GM18520 (cell line): Measurements from ENCODE around the gene NRXN3.

ENCODE experiments used
- ATAC-seq: cut with Tn5 transposase; IDR thresholded peaks from one replicate; pipeline ENCODE4 v1.9.1; 2021; ENCODE audit not compliant: unreplicated experiment

The NRXN3 gene

DNA sequence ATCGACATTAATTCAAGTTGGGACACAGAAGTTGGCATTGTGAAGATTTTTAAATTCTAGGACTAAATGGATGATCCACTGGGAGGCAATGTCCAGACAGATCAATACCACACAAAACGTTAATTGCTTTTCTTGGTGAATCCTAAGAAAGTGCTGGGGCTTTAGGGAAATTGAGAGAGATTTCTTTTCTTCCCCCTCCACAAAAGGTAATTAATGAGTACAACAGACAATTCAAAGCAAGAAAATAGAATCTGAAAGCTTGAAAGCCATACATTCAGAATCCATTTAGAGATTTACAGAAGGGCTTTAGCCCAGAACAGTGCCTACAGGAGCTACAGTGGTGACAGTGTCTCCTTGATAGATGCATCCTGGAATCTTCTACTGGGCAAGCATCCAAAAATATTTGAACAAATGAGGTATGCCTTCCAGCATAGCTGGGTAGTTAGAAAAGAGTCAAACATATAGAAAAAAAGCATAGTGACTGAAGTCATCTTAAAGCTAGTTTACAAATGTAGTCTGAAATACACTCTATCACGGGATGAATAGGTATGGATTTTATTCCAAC is 1323.0 kb downstream of the NRXN3 start:
- ATAC-seq = no peak

DNA sequence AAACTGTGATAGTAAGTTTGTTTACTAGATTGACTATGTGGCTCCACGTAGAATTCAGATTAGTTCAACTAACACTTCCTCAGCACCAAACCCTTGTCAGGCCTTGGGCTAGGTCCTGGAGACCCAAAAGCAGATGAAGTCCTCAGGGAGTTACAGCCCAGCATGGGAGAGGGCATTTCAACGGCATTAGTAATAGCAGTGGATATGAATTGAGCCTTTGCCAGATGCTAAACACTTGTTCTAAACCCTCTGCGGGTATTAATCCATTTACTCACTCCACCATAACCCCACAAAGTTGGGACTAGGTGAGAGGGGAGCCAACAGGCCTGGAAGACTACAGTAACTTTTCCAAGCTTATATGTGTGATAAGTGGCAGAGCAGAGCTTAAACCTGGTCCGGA is 1326.5 kb downstream of the NRXN3 start:
- no peak for ATAC-seq

DNA sequence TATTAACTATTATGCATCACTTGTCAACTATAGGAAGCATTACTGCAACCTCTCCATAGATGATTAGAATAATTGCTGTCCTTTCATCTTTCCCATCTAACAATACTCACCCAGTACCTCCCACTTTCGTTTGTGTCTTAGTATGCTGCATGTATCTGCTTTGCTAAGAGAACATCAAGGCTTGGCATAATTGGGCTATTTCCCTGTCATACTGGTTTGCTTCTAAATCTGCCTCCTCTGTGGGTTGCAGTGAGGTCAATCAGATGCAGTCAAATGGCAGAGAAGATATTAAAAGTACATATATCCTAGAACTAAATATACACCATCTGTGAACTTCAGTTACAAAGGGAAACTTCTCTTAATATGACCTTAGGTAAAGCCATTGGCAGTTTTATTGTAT is 1330.3 kb downstream of the NRXN3 start:
- ATAC-seq = no peak

DNA sequence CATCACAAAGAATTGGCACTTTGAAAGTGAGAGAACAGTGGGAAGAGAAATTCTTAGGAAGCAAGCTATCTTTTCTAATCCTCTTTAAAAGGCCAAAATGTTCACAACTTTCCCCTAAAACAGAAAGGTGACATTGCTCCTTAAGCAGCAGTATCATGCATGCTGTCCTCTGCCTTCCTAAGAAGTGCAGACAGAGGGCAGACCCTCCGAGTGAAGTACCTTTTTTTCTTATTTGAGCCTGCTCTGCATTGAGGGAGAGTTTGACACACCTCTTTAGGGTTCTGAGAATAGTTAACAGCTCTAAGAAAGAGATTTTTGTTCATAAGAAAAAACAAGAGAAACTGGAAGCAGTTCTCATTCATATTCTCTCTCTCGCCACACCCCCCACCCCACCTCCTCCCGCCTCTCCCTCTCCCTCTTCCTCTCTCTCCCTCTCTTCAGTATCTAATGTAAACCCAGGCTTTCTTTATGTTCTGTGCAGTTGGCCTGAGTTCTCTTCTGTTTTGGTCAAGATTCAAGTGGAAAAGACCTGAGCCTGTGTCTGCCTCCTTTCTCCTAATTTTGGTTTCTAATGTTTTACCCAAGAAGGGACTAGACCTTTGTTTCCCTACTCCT is 1332.1 kb downstream of the NRXN3 start:
- ATAC-seq = no peak

DNA sequence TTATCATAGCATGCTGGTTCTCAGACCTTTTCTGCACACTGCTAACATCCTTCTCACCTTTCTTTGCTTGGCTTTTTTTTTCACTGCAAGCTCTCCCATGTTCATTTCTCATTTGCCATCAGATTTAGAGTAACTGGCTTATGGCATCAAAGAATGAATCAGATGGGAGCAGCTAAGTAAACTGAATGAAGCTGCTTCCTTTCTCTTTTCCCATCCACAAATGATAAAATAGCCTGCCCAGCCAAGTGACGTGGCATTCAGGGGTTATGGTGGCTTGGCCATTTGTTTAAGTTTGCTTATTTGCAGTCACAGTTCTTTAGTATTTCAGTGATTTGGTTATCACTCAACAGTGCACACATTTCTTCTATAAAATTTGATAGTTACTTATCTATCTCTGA is 1332.6 kb downstream of the NRXN3 start:
- ATAC-seq = no peak

DNA sequence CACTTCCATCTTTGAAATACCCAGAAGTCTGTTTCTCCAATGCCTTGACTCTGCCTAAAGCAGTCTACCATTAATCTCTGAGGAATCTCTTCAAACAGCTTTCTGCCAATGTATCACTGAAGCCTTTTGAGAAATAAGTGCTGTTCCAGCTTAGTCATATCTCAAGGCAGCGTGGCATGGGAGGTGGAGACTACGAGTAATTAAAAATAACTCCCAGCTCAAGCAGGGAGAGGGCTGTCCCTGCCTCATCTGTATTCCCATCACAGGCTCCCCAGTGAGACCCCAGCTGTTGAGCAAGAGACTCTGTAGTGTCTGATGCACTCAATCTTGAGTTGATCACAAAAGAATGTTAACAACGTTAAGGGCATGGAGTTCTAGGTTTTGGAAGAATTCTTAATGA is 1340.5 kb downstream of the NRXN3 start:
- no peak for ATAC-seq

DNA sequence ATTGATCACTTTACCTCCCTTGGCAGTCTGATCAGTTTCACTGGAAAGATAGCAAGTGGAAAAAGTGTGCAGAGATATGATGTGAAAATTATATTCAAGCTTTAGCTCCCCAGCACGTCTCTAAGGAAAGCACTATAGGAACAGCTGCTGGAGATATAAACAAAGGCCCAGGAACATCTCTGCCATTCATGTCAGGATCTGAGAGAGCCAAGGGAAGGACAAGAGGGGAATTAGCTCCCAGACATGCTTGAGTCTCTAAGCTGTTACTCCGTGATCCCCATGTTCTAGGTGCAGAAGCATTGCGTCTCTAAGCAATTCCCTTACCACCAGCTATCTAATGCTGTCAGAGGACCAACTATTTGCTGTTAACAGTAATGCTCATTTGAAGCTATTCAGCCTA is 1341.0 kb downstream of the NRXN3 start:
- no peak for ATAC-seq

DNA sequence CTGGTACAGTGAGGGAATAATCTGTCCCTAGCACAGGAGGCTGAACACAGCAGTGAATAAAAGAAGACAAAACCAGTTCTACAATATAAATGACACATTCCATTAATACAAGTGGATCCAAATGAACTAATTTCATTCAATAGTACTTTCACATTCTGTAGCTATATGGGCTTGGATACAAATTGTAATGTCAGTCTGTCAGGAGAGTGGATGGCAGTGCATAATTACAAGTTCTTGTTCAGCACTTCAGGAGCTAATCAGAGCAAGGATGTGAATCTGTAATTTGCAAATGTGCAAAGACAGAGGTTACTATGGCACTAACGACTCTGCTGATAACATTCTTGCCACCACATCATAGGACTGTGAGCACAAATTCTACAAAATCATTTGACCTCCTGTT is 1343.3 kb downstream of the NRXN3 start:
- no peak for ATAC-seq

DNA sequence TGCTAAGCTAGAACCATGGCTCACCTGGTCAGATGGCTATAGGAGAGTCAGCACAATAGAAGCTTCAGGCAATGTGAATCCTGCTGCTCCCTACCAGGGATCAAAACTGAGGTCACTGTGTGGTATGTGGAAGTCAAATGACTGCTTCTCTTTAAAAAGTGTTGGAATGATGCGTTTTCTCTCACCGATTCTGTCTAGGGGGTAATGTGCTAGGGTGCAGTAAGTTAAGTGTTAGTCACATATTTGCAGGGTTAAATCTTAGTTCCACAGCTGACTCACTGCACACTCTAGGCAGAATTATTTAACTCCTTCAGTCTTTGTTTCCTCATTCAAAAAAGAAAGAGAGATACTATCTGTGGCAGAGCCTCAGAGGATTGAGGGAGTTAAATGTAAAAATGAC is 1344.5 kb downstream of the NRXN3 start:
- no peak for ATAC-seq

DNA sequence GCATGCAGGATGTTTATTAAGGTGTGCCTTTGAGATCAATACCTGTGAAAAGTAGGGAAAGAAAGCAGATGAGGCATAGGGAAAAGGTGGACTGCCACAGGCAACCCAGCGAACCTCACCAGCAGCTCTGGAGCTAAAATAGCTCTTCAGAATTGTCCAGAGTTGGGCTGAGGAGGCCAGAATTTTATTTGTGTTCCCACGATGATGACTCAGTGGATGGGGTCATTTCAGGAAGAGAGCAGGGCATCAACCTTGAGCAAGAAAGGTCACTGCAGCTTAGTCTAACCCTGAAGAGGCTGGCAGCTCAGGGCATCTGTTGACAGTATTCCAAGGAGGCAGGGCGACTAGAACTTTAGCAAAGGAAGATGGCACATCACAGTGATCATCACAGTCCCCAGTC is 1345.0 kb downstream of the NRXN3 start:
- no peak for ATAC-seq

DNA sequence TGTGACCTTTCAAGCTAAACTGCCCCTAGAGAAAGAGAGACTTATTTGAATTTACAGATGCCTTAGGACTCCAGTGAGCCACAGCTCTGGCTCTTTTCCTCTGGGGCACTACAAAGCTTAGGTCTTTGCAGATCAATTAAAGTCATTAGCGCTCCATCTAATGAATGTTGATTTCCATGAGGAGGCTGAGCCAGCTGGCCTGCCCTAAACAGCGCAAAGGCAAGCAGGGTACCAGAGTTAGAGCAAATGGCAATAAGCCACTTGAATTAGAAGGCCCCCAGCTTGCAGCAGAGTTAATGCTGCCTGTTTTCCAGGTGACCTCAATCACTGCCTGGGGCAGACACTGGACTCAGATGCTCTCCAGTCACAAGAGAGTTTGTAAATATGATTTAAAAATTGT is 1345.8 kb downstream of the NRXN3 start:
- ATAC-seq = no peak

DNA sequence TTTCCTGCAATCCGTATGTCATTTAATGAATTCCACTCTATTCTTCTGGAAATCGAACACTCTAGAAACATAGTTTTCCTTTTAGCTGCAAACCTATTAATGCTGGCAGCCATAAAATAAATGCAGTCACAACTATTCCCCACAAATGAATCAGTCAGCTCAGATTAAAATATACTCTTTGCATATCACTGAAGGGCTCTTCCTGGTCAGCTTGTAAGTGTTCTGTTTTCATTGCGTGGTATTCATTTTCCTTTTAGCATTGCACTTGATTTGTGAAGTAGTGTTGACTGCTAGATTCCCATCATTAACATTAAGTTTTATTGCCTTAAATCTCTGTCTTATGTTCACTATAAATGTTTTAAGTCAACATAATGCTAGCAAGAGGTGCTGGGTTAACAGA is 1355.2 kb downstream of the NRXN3 start:
- ATAC-seq = no peak

DNA sequence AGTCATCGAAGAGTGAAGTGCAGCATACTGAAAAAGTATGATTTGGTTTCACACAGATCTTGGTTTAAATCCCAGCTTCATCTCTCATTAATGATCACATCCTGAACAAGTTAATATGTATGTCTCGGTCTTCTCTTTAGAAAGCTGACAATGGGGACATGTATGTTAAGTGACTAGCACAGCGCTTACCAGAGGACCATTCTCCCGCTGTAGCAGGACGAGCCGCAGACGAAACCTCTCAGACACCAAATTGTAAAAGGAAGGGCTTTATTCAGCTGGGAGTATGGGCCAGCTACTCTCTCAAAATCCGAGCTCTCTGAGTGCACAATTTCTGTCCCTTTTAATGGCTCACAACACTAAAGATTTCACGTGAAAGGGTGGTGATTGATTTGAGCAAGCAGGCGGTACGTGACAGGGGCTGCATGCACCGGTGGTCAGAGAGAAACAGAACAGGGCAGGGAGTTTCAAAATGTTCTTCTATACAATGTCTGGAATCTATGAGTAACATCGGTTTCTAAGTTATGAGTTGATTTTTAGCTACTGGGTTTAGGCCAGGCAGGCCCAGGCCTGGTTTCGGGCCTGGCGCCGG is 1358.7 kb downstream of the NRXN3 start:
- no peak for ATAC-seq

DNA sequence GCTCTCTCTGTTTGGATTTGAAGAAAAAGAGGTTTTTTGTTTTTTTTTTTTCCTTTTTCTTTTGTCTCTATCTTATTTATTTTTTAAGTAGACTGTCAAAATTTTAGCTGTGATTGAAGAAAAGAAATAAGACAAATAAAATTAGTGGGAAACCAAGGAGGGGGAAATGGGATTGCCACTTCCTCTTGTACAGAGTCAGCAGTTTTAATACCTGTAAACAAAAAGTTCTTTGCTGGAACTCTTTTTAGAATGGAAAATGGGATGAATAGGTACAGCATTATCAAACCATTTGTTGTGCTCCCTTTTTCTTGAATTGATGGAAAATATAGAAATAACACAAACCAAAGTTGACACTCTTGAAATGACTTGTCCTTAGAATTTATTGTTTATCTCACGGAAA is 1360.4 kb downstream of the NRXN3 start:
- no peak for ATAC-seq

DNA sequence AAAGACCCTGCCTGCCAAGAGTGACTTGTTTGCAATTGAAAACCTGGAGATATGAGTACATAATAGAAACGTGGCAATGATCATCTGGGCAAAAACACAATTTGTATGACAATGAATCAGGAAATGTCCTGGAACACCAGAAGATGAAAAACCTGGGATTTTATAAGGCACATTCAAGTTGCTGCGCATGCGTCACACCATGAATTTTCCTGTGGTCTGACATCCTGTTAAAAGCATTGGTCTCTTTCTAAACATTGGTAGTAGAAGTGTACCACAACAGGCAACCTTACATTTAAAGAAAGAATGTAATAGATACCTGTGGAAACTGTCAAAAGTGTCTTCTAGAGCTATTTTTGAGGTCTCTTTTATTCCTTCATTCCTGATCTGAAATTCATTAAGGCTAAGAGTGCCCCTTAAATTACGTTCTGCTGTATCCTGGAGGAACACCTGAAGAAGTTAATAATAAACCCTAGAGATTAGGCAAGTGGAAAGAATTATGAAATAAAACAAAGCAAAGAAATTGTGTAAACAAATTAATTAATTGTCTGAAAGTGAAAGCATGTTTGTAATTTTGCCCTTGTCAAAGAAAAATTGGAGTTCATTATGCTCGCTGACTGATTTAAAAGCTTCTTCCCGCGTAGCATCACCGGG is 1364.7 kb downstream of the NRXN3 start:
- no peak for ATAC-seq

DNA sequence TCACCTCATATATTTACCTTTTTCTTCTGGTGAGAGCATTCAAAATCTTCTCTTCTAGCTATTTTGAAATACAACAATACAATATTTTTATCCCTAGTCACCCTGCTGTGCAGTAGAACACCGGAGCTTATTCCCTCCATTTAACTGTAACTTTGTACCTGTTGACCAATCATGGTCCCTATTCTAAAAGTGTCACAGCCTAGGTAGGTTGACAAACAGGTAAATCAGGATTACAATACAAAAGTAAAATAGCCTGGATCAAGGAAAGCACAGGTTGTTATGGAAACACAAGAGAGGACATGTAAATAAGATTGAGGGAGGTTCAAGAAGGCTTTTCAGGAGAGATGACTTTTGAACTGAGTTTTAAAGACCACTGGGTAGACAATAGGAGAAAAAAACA is 1370.2 kb downstream of the NRXN3 start:
- ATAC-seq = no peak

DNA sequence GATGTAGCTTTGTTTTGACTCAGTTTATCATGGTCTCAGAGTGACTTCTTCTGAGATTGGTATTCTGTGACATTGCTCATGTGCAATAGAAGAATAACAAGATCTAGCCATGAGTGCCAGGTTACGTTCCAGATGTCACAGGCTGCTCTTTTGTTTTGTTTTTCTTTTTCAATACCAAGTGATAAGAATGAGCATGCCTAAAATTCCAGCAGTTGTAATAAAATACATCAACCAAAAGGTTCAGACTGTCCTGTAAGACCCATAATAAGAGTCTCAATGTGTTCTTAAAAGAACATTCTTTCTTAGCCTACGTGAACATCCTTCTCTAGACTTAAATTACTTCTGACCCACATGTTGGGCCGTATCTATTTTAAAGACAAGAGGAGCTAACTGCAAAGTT is 1371.9 kb downstream of the NRXN3 start:
- no peak for ATAC-seq

DNA sequence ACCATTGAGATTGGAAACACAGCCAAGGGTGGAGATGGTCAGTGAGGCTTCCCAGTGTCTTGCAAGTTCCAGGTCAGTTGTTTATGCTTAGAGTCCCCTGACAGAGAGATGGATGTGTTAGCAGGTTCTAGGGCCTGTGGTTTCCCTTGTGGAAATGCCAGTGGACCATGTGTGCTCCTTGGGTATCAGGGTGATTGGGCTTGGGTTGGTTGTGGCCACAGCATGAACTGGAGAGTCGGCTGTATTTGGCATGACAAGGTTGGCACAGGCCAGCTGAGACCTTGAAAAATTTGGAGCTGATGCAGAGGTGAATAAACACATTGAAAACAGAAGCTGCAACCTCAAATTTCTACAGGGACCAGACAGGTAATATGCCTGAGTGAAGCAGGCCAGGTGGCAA is 1373.2 kb downstream of the NRXN3 start:
- no peak for ATAC-seq

DNA sequence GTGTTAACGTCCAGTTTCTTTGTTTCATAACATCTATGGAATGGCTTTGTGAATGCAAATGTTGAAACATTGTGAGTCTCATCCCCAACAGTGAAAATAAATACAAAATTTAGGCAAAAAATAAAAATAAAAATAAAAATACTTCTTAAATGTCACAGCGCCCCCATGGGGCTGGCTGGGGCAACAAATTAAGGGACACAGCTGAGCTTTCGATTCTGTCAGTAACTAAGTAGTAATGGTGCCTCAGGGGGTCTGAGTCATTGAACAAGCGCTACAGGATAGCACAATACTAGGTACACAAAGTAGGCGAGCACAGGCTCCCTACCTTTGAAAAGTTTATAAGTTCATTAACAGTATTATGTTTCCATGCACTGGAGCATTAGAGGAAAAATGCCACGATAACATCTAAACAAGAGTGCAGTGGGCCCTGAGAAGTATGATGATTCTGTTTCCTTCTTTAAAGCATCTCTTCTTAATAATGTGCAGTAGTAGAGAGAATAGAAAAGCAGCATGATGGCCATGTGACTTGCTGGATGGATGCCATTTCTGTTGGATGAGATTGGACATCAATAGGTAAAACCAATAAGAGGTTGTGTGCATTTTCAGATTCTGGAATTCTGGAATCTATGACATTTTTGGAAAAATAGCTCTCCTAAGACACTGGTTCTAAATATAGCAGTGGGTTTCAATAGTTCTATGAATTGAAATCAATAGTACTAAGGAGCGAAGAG is 1374.0 kb downstream of the NRXN3 start:
- ATAC-seq = no peak

DNA sequence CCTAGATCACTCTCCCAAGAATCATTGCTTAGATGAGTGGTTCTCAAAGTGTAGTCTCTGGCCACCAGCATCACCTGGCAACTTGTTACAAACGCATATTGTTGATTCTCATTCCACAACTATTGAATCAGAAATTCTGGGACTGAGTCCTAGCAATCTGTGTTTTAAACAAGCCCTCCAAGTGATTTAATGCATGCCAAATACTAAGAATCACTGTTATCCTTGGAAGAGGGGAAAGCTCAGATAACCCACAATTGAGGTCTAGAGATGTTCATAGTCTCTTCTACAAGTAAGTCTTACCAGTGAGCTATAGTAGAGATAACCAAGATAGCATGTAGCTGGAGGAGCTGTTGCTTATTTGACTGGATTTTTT is 1374.5 kb downstream of the NRXN3 start:
- no peak for ATAC-seq

DNA sequence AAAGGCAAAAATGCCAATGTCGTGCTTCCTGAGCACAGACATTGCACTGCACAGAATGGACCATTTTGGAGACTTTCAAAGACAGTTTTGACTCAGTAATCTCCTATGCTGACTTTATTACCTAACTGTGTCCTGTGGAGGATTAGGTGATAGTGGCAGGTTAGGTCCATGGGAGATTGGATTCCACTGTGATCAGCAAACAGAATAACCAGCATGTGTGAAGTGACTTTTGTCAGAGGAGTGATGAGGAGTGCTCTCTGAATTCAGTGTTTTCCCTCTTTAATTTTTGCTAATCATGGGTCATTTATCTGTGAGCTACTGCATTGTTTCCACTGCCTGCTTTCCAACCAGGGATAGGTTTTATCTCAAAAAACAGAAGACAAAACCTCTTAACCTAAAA is 1378.7 kb downstream of the NRXN3 start:
- ATAC-seq = no peak

DNA sequence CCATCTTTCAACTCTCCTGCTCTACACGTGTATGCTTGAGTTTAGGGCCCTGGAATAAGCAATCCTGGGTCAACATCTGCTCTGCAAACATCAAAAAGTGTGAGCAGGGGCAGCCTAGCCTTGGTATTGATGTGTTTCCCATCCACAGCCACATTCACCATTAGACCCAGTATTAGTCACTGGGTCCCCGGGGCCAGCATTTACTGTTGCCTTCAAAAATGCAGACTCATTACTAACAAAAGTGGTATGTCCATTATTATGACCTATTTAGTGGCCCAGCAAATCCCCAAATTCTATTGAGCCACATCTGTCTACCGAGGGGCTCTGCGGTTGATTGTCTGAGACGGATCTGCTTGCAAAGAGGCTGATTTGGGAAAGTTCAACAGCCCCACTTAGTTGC is 1379.3 kb downstream of the NRXN3 start:
- no peak for ATAC-seq
